A673 (cell line): Measurements from ENCODE around the gene LRRC9. TPM values are rescaled to one million over a fixed set of nuclear protein-coding genes. Genes with fewer than 3 reads are reported as not detected.
"Not testable (repeated sequence)": the region's sequence is repeated elsewhere in the genome, so short reads cannot be mapped to it uniquely, and the experiment has no call there.

Experiments used
- BruUV-seq: library from RNA; stranded (reverse); fragments of 400-500 nt; replicated peaks from 2 replicates; lab custom pipeline; 2021; lab: Mats Ljungman, UMichigan
- CTCF ChIA-PET: fragments of 300-600 bp; sonication (Branson Sonifier 250); formaldehyde crosslinking; loops from one replicate; lab custom pipeline; 2022; ENCODE audit warnings: antibody characterized with exemption; lab: Charles Lee
- POLR2A ChIA-PET: fragments of 300-600 bp; sonication (Branson Sonifier 250); formaldehyde crosslinking; loops from one replicate; lab custom pipeline; 2022; ENCODE audit warnings: antibody characterized with exemption; ENCODE audit not compliant: low non-redundant PET; lab: Charles Lee
- DNase-seq: peaks from one replicate; pipeline ENCODE4 v3.0.0-alpha.2; 2015; ENCODE audit warnings: low spot score
- H3K27ac ChIP-seq: fragments of 200-600 bp; sonication (generic); 2 replicates; pipeline ENCODE4 v1.5.1; 2016; ENCODE audit warnings: mixed run types, low read depth, mild to moderate bottlenecking, mixed read lengths, antibody characterized with exemption, low read length; ENCODE audit not compliant: poor library complexity, severe bottlenecking
- H3K27me3 ChIP-seq: fragments of 200-600 bp; sonication (generic); replicated peaks from 2 replicates; pipeline ENCODE4 v1.6.1; 2017; ENCODE audit warnings: mixed run types, low read depth, mild to moderate bottlenecking, mixed read lengths, antibody characterized with exemption, low read length; ENCODE audit not compliant: insufficient read depth, poor library complexity
- H3K36me3 ChIP-seq: fragments of 200-600 bp; sonication (generic); 2 replicates; pipeline ENCODE4 v1.6.1; 2016; ENCODE audit warnings: mixed run types, mild to moderate bottlenecking, mixed read lengths, antibody characterized with exemption, low read length; ENCODE audit not compliant: insufficient read depth, poor library complexity, severe bottlenecking
- H3K4me1 ChIP-seq: fragments of 200-600 bp; sonication (generic); 2 replicates; pipeline ENCODE4 v1.6.1; 2017; ENCODE audit warnings: mixed run types, mild to moderate bottlenecking, mixed read lengths, antibody characterized with exemption, low read length; ENCODE audit not compliant: insufficient read depth, poor library complexity, severe bottlenecking
- H3K4me3 ChIP-seq: fragments of 200-600 bp; sonication (generic); 2 replicates; pipeline ENCODE4 v1.5.1; 2016; ENCODE audit warnings: low read depth, mixed run types, mild to moderate bottlenecking, mixed read lengths, low read length; ENCODE audit not compliant: poor library complexity, severe bottlenecking
- H3K9me3 ChIP-seq: fragments of 200-600 bp; sonication (generic); 2 replicates; pipeline ENCODE4 v1.6.1; 2016; ENCODE audit warnings: mixed run types, low read depth, mild to moderate bottlenecking, mixed read lengths, antibody characterized with exemption, low read length; ENCODE audit not compliant: poor library complexity, severe bottlenecking
- CTCF ChIP-seq: fragments of 300-800, 200-600 bp; sonication (generic); conservative IDR thresholded peaks from 2 replicates; pipeline ENCODE4 v1.5.1; 2017; ENCODE audit warnings: low read depth, mild to moderate bottlenecking, antibody characterized with exemption, low read length, moderate library complexity, mixed read lengths
- EZH2 ChIP-seq: fragments of 200-600 bp; sonication (generic); IDR thresholded peaks from 2 replicates; pipeline ENCODE4 v1.6.1; 2017; ENCODE audit warnings: borderline replicate concordance, low read depth, mild to moderate bottlenecking, mixed read lengths, antibody characterized with exemption, low read length; ENCODE audit not compliant: poor library complexity, severe bottlenecking
- intact Hi-C: fragments of 100-400 bp; cut with micrococcal nuclease; formaldehyde crosslinking; loops from one replicate; pipeline ENCODE4 v1.10.0; 2022; ENCODE audit not compliant: unreplicated experiment
- total RNA-seq: library from RNA; stranded (reverse); gene quantifications from 2 replicates; pipeline ENCODE4 v1.2.3, GENCODE V29; 2021

The LRRC9 gene
- total RNA-seq, 1 experiment from 2014 or later = not detected

DNA sequence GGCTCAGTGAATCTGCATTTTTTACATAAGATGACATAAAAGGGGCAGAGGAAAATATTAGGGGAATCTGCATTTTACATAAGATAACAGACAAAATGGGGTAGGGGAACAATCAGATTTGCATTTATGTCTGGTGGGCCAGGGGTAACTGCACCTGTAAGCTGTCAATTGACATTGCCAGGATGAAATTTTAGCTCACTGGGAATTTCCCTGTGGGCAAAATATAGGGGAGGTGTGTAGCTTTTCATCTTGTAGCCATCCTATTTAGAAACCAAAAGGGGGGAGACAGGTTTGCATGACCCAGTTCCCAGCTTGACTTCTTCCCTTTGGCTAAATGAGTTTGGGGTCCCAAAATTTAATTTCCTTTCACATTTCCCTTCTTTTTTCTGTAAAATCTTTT is 175.3 kb downstream of the LRRC9 start:
- peaks cover 15% of the 10 kb centered on the region for H3K36me3 ChIP-seq
- no peak for DNase-seq
- intact Hi-C loops = no loop called here
- H3K27ac ChIP-seq = no peak overlapping the region
- BruUV-seq = no TSS peak
- H3K4me3 ChIP-seq = no peak overlapping the region
- peaks cover 8% of the 10 kb centered on the region for H3K4me1 ChIP-seq
- no peaks in the 10 kb centered on the region for H3K9me3 ChIP-seq
- H3K27me3 ChIP-seq = no peaks in the 10 kb centered on the region
- CTCF ChIA-PET = no interaction called here
- POLR2A ChIA-PET = no interaction called here
- TF ChIP-seq EZH2 = no peak
- TF ChIP-seq CTCF = no peak

GRCh38 chr14:60095781-60096450 is 176.0 kb downstream of the LRRC9 start:
- intact Hi-C loops = no loop called here
- peaks cover 15% of the 10 kb centered on the region for H3K36me3 ChIP-seq
- DNase-seq = no peak
- no peak overlapping the region for H3K27ac ChIP-seq
- no peaks in the 10 kb centered on the region for H3K27me3 ChIP-seq
- ChIA-PET CTCF (no interaction called here), POLR2A (no interaction called here)
- no peaks in the 10 kb centered on the region for H3K9me3 ChIP-seq
- TF ChIP-seq CTCF (no peak), EZH2 (no peak)
- peaks cover 1% of the 10 kb centered on the region for H3K4me1 ChIP-seq
- BruUV-seq = no TSS peak
- H3K4me3 ChIP-seq = no peak overlapping the region

GRCh38 chr14:60097974-60098373 is 178.0 kb downstream of the LRRC9 start:
- POLR2A ChIA-PET = no interaction called here
- intact Hi-C loops = no loop called here
- H3K4me3 ChIP-seq = no peak overlapping the region

DNA sequence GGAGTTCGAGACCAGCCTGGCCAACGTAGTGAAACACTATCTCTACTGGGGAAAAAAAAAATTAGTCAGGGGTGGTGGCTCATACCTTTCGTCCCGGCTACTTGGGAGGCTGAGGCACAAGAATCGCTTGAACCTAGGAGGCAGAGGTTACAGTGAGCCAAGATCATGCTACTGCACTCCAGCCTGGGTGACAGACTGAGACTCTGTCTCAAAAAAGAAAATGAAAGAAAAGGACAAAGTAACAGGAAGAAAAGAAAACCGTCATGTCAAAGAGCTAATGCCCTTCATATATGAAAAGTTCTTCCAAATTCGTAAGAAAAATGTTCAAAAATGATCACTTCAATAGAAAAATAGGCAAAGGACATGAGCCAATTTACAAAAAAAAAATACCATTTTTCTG is 179.9 kb downstream of the LRRC9 start:
- BruUV-seq, H3K27me3 ChIP-seq, intact Hi-C loops, H3K4me3 ChIP-seq, CTCF ChIA-PET, H3K4me1 ChIP-seq, H3K27ac ChIP-seq, H3K9me3 ChIP-seq, DNase-seq, POLR2A ChIA-PET: not testable (repeated sequence)
- H3K36me3 ChIP-seq = peaks cover 15% of the 10 kb centered on the region

More at GRCh38 chr14:60097974-60098373, 178.0 kb downstream of the LRRC9 start:
- peaks cover 15% of the 10 kb centered on the region for H3K36me3 ChIP-seq
- H3K27me3 ChIP-seq = no peaks in the 10 kb centered on the region
- DNase-seq = no peak
- H3K4me1 ChIP-seq = no peaks in the 10 kb centered on the region
- no TSS peak for BruUV-seq
- H3K27ac ChIP-seq = no peak overlapping the region
- TF ChIP-seq EZH2 (no peak), CTCF (no peak)
- CTCF ChIA-PET = no interaction called here
- H3K9me3 ChIP-seq = no peaks in the 10 kb centered on the region
